Motor neuron (in vitro differentiated cells): Measurements from ENCODE around the gene ANGPTL4. TPM values are rescaled to one million over a fixed set of nuclear protein-coding genes. Genes with fewer than 3 reads are reported as not detected.
"Not testable (repeated sequence)": the region's sequence is repeated elsewhere in the genome, so short reads cannot be mapped to it uniquely, and the experiment has no call there.

ENCODE experiments used
- ATAC-seq, 8 experiments: fragments of 200-7000 bp; cut with Tn5 transposase; replicated peaks in 6 of 8; 2 replicates each; pipeline ENCODE4 v1.8.0; 2021; ENCODE audit warnings: mild to moderate bottlenecking in 8 of 8, moderate library complexity in 8 of 8
- H3K27ac ChIP-seq, 2 donors: fragments of 250-450 bp; sonication (Bioruptor Pico); 2 replicates each; pipeline ENCODE4 v1.9.0; 2021; ENCODE audit warnings: antibody characterized with exemption in 2 of 2, mild to moderate bottlenecking in 2 of 2, moderate library complexity in 1 of 2
- H3K4me1 ChIP-seq, 2 donors: fragments of 250-450 bp; sonication (Bioruptor Pico); replicated peaks in 1 of 2; 2 replicates each; pipeline ENCODE4 v1.6.1; 2021; ENCODE audit warnings: antibody characterized with exemption in 2 of 2, mild to moderate bottlenecking in 2 of 2, moderate library complexity in 1 of 2
- H3K4me3 ChIP-seq, 5 donors: fragments of 250-450 bp; sonication (Bioruptor Pico); 2 replicates each; pipeline ENCODE4 v1.9.0; 2021; ENCODE audit warnings: antibody characterized with exemption in 5 of 5, mild to moderate bottlenecking in 5 of 5, moderate library complexity in 4 of 5
- WGBS, 10 experiments: fragments of 450-650 bp; shearing (Covaris generic); methylation state at CpG; one replicate each; pipeline ENCODE4 v1.0.0; 2022; 5-methylcytosine and 5-hydroxymethylcytosine counted together
- in situ Hi-C, 9 experiments: fragments of 400-800 bp; cut with MboI; loops; one replicate each; pipeline ENCODE4 v1.15.0; 2021; ENCODE audit warnings: low sequenced_read_pairs in 9 of 9, low pct_unique_long_range_greater_than_20kb in 2 of 9; ENCODE audit not compliant: unreplicated experiment in 9 of 9
- total RNA-seq, 8 experiments: library from RNA; unstranded; fragments of 300-600 nt; gene quantifications; 2 replicates each; pipeline versions ENCODE4 v1.2.3 to v1.2.4, GENCODE V29; 2022

Gene ANGPTL4
- total RNA-seq, 8 experiments from 2014 or later, result 0.38 to 4.6 (median 0.90) TPM; not detected in 1

GRCh38 chr19:8338835-8339234, 25.1 kb upstream of the ANGPTL4 start:
- H3K4me1 ChIP-seq, result no peaks in the 10 kb centered on the region
- in situ Hi-C loops, result no loop called here
- H3K27ac ChIP-seq, result no peak overlapping the region
- no peak overlapping the region for H3K4me3 ChIP-seq
- no peak for ATAC-seq
- WGBS, 10 experiments, result 40 to 73% (median 64%) methylated on average over 1 to 4 of the region's 6 CpGs; no CpG with 5 or more reads in 7 of the 10 experiments

DNA sequence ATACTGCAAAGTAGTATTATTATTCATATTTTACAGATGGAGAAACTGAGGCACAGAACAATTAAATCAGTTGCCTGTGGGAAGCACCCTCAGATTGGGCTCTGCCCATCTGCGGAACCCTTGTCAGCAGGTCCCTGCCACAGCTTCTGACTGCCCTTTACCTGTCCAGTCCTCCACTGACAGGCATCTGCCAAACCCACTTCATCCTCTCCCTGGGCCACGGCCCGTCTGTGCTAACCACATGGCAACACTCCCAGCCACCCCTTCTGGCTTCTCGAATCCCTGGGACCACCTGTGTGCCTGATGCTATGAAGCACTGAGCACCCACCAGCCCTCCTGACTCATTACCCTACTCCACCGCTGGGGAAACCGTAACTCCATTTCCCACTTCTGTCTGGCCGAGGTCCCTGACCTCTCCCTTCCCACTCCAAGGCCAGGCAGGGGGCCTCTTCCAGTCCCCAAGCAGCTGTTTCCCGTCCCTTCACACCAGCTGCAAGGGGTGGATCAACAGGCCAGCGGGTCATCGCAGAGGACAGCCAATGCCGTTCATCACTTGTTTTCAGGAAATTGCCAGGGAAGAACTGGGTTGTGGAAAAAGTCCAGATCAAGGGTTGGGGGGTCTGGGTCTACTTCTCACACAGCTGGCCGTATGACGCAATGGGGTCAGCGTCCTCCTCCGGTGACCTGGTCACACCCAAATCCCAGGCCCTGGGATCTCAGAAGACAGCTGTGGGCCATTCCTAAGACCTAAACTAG, 23.4 kb upstream of the ANGPTL4 start:
- H3K27ac ChIP-seq, result no peak overlapping the region
- H3K4me3 ChIP-seq, result no peak overlapping the region
- peak in 3 of 8 experiments; percentile 5 to 9 (median 8) for ATAC-seq
- no peaks in the 10 kb centered on the region for H3K4me1 ChIP-seq
- in situ Hi-C loops, result no loop called here
- WGBS, 10 experiments, result 0 to 53% (median 40%) methylated on average over 1 to 9 of the region's 15 CpGs; no CpG with 5 or more reads in 5 of the 10 experiments

DNA sequence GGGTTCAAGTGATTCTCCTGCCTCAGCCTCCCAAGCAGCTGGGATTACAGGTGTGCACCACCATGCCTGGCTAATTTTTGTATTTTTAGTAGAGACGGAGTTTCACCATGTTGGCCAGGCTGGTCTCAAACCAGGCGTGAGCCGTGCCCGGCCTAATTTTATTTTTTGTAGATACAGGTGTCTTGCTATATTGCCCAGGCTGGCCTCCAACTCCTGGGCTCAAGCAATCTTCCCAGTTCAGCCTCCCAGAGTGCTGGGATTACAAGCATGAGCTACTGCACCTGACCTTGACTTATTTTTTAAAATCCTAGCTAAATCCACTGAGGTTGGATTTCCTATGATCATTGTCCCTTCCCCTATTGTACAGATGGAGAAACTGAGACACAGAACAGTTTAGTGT, 22.5 kb upstream of the ANGPTL4 start:
- H3K4me3 ChIP-seq, H3K4me1 ChIP-seq, ATAC-seq, H3K27ac ChIP-seq, in situ Hi-C loops: not testable (repeated sequence)
- WGBS, 10 experiments, result 87 to 100% (median 95%) methylated on average over 1 to 4 of the region's 4 CpGs; no CpG with 5 or more reads in 6 of the 10 experiments

GRCh38 chr19:8342316-8342683, 21.7 kb upstream of the ANGPTL4 start:
- Histone ChIP-seq H3K4me3 (no peak overlapping the region), H3K27ac (no peak overlapping the region), H3K4me1 (no peaks in the 10 kb centered on the region)
- WGBS, 10 experiments, result 27 to 65% methylated on average over 3 to 6 of the region's 14 CpGs; no CpG with 5 or more reads in 8 of the 10 experiments
- no peak for ATAC-seq
- in situ Hi-C loops, result no loop called here

- H3K27ac ChIP-seq, result no peak within 1 kb of the TSS
- H3K4me1 ChIP-seq, result no peaks in the 10 kb centered on the region
- H3K4me3 ChIP-seq, result peak within 1 kb of the TSS in 4 of 5 donors; percentile 4 to 31 (median 24)
- in situ Hi-C loops, result no loop called here
- 0 to 10% (median 3%) methylated on average over 2 to 12 of the region's 65 CpGs; no CpG with 5 or more reads in 7 of the 10 experiments for WGBS, 10 experiments
- ATAC-seq, result peak; percentile 97 to 100 (median 100)
Measured at GRCh38 chr19:8342684-8343482, 21.1 kb upstream of the ANGPTL4 start, which contains the start of gene KANK3. TSS of gene KANK3 (minus strand) at chr19:8343262. CDS start at chr19:8337828, 5,434 bp downstream.

DNA sequence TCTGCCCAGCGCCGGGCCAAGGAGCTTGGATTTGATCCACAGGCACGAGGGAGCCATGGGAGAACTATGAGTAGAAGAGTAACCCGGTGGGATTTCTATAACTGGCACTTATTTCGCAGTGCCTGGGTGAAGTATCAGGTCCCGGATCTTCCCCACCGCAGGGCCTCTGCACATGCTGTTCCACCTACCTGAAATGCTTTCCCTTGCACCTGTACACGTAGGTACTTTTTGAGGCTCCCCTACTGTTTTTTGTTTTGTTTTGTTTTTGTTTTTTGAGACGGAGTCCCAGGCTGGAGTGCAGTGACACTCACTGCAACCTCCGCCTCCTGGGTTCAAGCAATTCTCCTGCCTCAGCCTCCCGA, 20.5 kb upstream of the ANGPTL4 start:
- no peak for ATAC-seq
- WGBS, 10 experiments, result 40 to 94% (median 58%) methylated on average over 2 to 5 of the region's 11 CpGs; no CpG with 5 or more reads in 4 of the 10 experiments
- in situ Hi-C loops, result no loop called here
- Histone ChIP-seq H3K27ac (no peak overlapping the region), H3K4me1 (no peaks in the 10 kb centered on the region), H3K4me3 (no peak overlapping the region)

- ATAC-seq, H3K27ac ChIP-seq, H3K4me3 ChIP-seq, H3K4me1 ChIP-seq: not testable (repeated sequence)
- 33 to 100% (median 71%) methylated on average over 1 to 7 of the region's 8 CpGs; no CpG with 5 or more reads in 1 of the 10 experiments for WGBS, 10 experiments
- in situ Hi-C loops, result loop anchor here in 1 of 9 experiments (10.0 kb wide), 1 partner anchor 155 kb away; the partner anchor contains the start of gene PRAM1
Measured at GRCh38 chr19:8349629-8350372, 14.2 kb upstream of the ANGPTL4 start.

- no peak overlapping the region for H3K27ac ChIP-seq
- H3K4me1 ChIP-seq, result peaks cover 0 to 8% of the 10 kb centered on the region in 2 donors
- peak in 6 of 8 experiments; percentile 16 to 79 (median 58) for ATAC-seq
- no peak overlapping the region for H3K4me3 ChIP-seq
- WGBS, 10 experiments, result 0 to 60% (median 9%) methylated on average over 1 to 10 of the region's 10 CpGs
- in situ Hi-C loops, result loop anchor here in 1 of 9 experiments (10.0 kb wide), 1 partner anchor 153 kb away; the partner anchor contains the start of gene PRAM1
Measured at GRCh38 chr19:8352134-8352827, 11.7 kb upstream of the ANGPTL4 start.

GRCh38 chr19:8352845-8353244, 11.1 kb upstream of the ANGPTL4 start:
- peak in 3 of 8 experiments; percentile 7 to 44 (median 37) for ATAC-seq
- WGBS, 10 experiments, result 33% methylated on average over 1 of the region's 5 CpGs; no CpG with 5 or more reads in 9 of the 10 experiments

GRCh38 chr19:8355631-8356402, 8.1 kb upstream of the ANGPTL4 start:
- Histone ChIP-seq H3K4me1 (peaks cover 0 to 8% of the 10 kb centered on the region in 2 donors), H3K27ac (no peak overlapping the region), H3K4me3 (no peak overlapping the region)
- ATAC-seq, result peak in 5 of 8 experiments; percentile 20 to 68 (median 49)
- in situ Hi-C loops, result loop anchor here in 1 of 9 experiments (10.0 kb wide), 1 partner anchor 149 kb away; the partner anchor contains the start of gene PRAM1
- WGBS, 10 experiments, result 44 to 81% (median 69%) methylated on average over 1 to 5 of the region's 6 CpGs; no CpG with 5 or more reads in 2 of the 10 experiments

More at GRCh38 chr19:8352845-8353244, 11.1 kb upstream of the ANGPTL4 start:
- H3K4me1 ChIP-seq, H3K4me3 ChIP-seq, H3K27ac ChIP-seq: not testable (repeated sequence)
- in situ Hi-C loops, result loop anchor here in 1 of 9 experiments (10.0 kb wide), 1 partner anchor 152 kb away; the partner anchor contains the start of gene PRAM1

- Histone ChIP-seq H3K4me1 (peaks cover 0 to 8% of the 10 kb centered on the region in 2 donors), H3K27ac (no peak overlapping the region), H3K4me3 (no peak overlapping the region)
- in situ Hi-C loops, result loop anchor here in 1 of 9 experiments (10.0 kb wide), 1 partner anchor 148 kb away; the partner anchor contains the start of gene PRAM1
- no peak for ATAC-seq
- WGBS, 10 experiments, result 38 to 95% (median 82%) methylated on average over 1 to 4 of the region's 4 CpGs; no CpG with 5 or more reads in 1 of the 10 experiments
Measured at GRCh38 chr19:8357007-8357521, 6.9 kb upstream of the ANGPTL4 start.
